Gastrocnemius medialis (tissue), 4 donors: Measurements from ENCODE around the gene ST6GALNAC4. TPM values are rescaled to one million over a fixed set of nuclear protein-coding genes. Genes with fewer than 3 reads are reported as not detected.

Experiments
- ATAC-seq, 2 donors: fragments of 150-250 bp; one replicate each; pipeline ENCODE4 v1.9.1; 2016
- DNase-seq, 2 donors: peaks; one replicate each; pipeline ENCODE4 v3.0.0-alpha.2; 2019
- H3K27ac ChIP-seq, 4 donors: fragments of 200-600 bp; sonication (generic); 1 replicate in 1 of 4; 2 replicates in 3 of 4; pipeline ENCODE4 v1.5.1; 2016 to 2018; ENCODE audit warnings: mild to moderate bottlenecking in 2 of 4, moderate library complexity in 1 of 4
- H3K27me3 ChIP-seq, 3 donors: fragments of 200-600 bp; sonication (generic) in 2 of 3; 1 replicate in 1 of 3; 2 replicates in 2 of 3; pipeline versions ENCODE4 v1.5.1 to v1.6.0; 2016 to 2019; ENCODE audit warnings: mild to moderate bottlenecking in 1 of 3, moderate library complexity in 1 of 3
- H3K36me3 ChIP-seq, 2 donors: fragments of 200-600 bp; sonication (generic) in 1 of 2; one replicate each; pipeline ENCODE4 v1.5.1; 2017 to 2018
- H3K4me1 ChIP-seq, 2 donors: fragments of 200-600 bp; sonication (generic) in 1 of 2; one replicate each; pipeline ENCODE4 v1.5.1; 2016 to 2017; ENCODE audit warnings: mild to moderate bottlenecking in 2 of 2
- H3K4me3 ChIP-seq, 4 donors: fragments of 200-600 bp; sonication (generic) in 3 of 4; 1 replicate in 1 of 4; 2 replicates in 3 of 4; pipeline ENCODE4 v1.5.1; 2016 to 2019; ENCODE audit warnings: mild to moderate bottlenecking in 2 of 4
- H3K9me3 ChIP-seq, 3 donors: fragments of 200-600 bp; sonication (generic) in 2 of 3; 1 replicate in 1 of 3; 2 replicates in 2 of 3; pipeline ENCODE4 v1.5.1; 2016 to 2019
- CTCF ChIP-seq, 5 experiments: fragments of 450-650 bp in 3 of 5; fragments of 200-600 bp in 2 of 5; sonication (generic) in 2 of 5; IDR thresholded peaks in 4 of 5; conservative IDR thresholded peaks in 1 of 5; 1 replicate in 4 of 5; 2 replicates in 1 of 5; pipeline ENCODE4 v1.5.1; 2016 to 2019; ENCODE audit warnings: antibody characterized with exemption in 5 of 5, mild to moderate bottlenecking in 3 of 5, moderate library complexity in 3 of 5
- POLR2A ChIP-seq, 2 donors: fragments of 450-650 bp; IDR thresholded peaks; one replicate each; pipeline ENCODE4 v1.6.1; 2017; ENCODE audit warnings: antibody characterized with exemption in 2 of 2, mild to moderate bottlenecking in 2 of 2, moderate library complexity in 2 of 2
- in situ Hi-C, 4 donors: fragments of 200-750 bp; cut with MboI; loops; one replicate each; pipeline versions ENCODE4 v1.15.0 to v1.8.0; 2017; ENCODE audit warnings: low sequenced_read_pairs in 4 of 4
- intact Hi-C: fragments of 100-400 bp; cut with DNase I; formaldehyde crosslinking; loops from one replicate; pipeline ENCODE4 v1.15.1; 2023; ENCODE audit warnings: low total_unique reads
- total RNA-seq, 4 donors: library from RNA; depleted of rRNA; stranded (reverse); fragments of >200 nt; gene quantifications; one replicate each; pipeline versions ENCODE4 v1.1.0 to v1.2.3, GENCODE V29; 2016

The ST6GALNAC4 gene
- total RNA-seq, 4 donors from 2014 or later = 11.2 to 48.4 (median 23.6) TPM

DNA sequence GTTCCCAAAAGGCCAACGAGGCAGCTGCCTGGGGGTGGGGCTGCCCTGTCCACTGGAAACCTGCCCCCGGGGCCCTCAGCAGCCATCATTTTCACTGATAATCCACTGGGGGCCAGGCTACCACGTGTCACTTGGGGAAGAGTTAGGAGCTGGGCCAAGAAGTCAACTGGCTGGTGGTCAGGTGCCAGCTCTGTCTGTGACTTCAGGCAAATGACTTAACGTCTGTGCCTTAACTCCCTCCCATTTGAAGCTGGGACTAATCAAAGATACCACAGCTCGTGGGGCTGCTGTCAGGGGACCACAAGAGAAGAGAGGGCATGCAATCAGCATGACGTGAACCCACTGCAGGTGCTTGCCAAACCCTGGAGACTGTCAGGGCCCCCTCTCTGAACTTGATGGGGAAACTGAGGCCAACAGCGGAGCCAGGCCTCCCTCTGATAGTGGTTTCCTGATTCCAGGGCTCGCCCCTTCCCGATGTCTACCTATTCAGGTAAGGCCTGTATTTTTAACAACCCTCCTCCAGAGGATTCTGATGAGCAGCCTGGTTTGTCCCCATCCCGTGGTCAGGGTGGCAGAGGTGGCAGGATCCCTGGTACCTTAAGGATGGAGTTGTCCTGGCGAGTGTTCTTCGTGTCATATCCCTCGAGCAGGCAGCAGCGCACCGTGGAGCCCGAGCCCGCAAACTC, 33.1 kb upstream of the ST6GALNAC4 start:
- DNase-seq (no peak), ATAC-seq (peak in 1 of 2 donors; percentile 31)
- in situ Hi-C loops (loop anchor here (5.0 to 25.0 kb wide), 5 partner anchors 82 to 165 kb away; no protein-coding TSS in a partner anchor), intact Hi-C loops (no loop called here)
- no peaks in the 10 kb centered on the region for H3K27me3 ChIP-seq
- H3K9me3 ChIP-seq = no peaks in the 10 kb centered on the region
- no peak overlapping the region for H3K27ac ChIP-seq
- TF ChIP-seq CTCF (IDR thresholded peaks at IDR 0.05 in 4 of 5, conservative IDR thresholded peaks at IDR 0.05 in 1 of 5) (no peak), POLR2A (IDR thresholded peaks at IDR 0.05) (no peak)
- H3K36me3 ChIP-seq = no peaks in the 10 kb centered on the region
- no peak overlapping the region for H3K4me3 ChIP-seq
- H3K4me1 ChIP-seq = peaks cover 15 to 16% of the 10 kb centered on the region in 2 donors

GRCh38 chr9:127947841-127948710, 31.2 kb upstream of the ST6GALNAC4 start:
- ATAC-seq (no peak), DNase-seq (no peak)
- Histone ChIP-seq H3K36me3 (peaks cover 0 to 7% of the 10 kb centered on the region in 2 donors), H3K27ac (no peak overlapping the region), H3K9me3 (no peaks in the 10 kb centered on the region), H3K27me3 (no peaks in the 10 kb centered on the region), H3K4me1 (peaks cover 6% of the 10 kb centered on the region in 2 donors), H3K4me3 (no peak overlapping the region)
- intact Hi-C loops (no loop called here), in situ Hi-C loops (loop anchor here in 1 of 4 donors (5.0 kb wide), 1 partner anchor 84 kb away; no protein-coding TSS in a partner anchor)
- TF ChIP-seq CTCF (IDR thresholded peaks at IDR 0.05 in 4 of 5, conservative IDR thresholded peaks at IDR 0.05 in 1 of 5) = no peak
- TF ChIP-seq POLR2A (IDR thresholded peaks at IDR 0.05) = no peak

- Histone ChIP-seq H3K27ac (no peak overlapping the region), H3K9me3 (no peaks in the 10 kb centered on the region), H3K4me3 (no peak overlapping the region), H3K4me1 (peaks cover 13% of the 10 kb centered on the region in 2 donors), H3K36me3 (peaks cover 0 to 7% of the 10 kb centered on the region in 2 donors), H3K27me3 (no peaks in the 10 kb centered on the region)
- intact Hi-C loops (no loop called here), in situ Hi-C loops (loop anchor here in 1 of 4 donors (5.0 kb wide), 1 partner anchor 86 kb away; no protein-coding TSS in a partner anchor)
- DNase-seq (no peak), ATAC-seq (no peak)
- TF ChIP-seq CTCF (IDR thresholded peaks at IDR 0.05 in 4 of 5, conservative IDR thresholded peaks at IDR 0.05 in 1 of 5) (no peak), POLR2A (IDR thresholded peaks at IDR 0.05) (no peak)
Measured at GRCh38 chr9:127946728-127947127, 29.9 kb upstream of the ST6GALNAC4 start.

GRCh38 chr9:127945942-127946341, 29.1 kb upstream of the ST6GALNAC4 start:
- TF ChIP-seq POLR2A (IDR thresholded peaks at IDR 0.05) = no peak
- no peak for TF ChIP-seq CTCF (IDR thresholded peaks at IDR 0.05 in 4 of 5, conservative IDR thresholded peaks at IDR 0.05 in 1 of 5)
- peaks cover 0 to 7% of the 10 kb centered on the region in 2 donors for H3K36me3 ChIP-seq
- no peak overlapping the region for H3K27ac ChIP-seq
- peaks cover 13% of the 10 kb centered on the region in 2 donors for H3K4me1 ChIP-seq
- DNase-seq (no peak), ATAC-seq (no peak)
- H3K4me3 ChIP-seq = no peak overlapping the region
- H3K9me3 ChIP-seq = no peaks in the 10 kb centered on the region
- intact Hi-C loops = no loop called here
- H3K27me3 ChIP-seq = no peaks in the 10 kb centered on the region
- in situ Hi-C loops = loop anchor here in 1 of 4 donors (5.0 kb wide), 1 partner anchor 86 kb away; no protein-coding TSS in a partner anchor
